ENCODE measurements around the gene UBAC1. TPM values are rescaled to one million over a fixed set of nuclear protein-coding genes. Genes with fewer than 3 reads are reported as not detected.

Gene UBAC1
- total RNA-seq, 2 experiments from 2014 or later: 41.7 to 42.8 TPM

GRCh38 chr9:135963338-135963737 is 2.2 kb upstream of the UBAC1 start:
- H3K27me3 Mint-ChIP-seq: no peaks in the 10 kb centered on the region
- H3K4me1 Mint-ChIP-seq: peaks cover 35% of the 10 kb centered on the region
- H3K36me3 Mint-ChIP-seq (ENCODE audit: low read depth): no peaks in the 10 kb centered on the region
- CTCF ChIA-PET: interaction anchor here (0.7 kb wide), 1 partner anchor 50 kb away, joined by 3 read pairs; no protein-coding TSS in a partner anchor
- no peak for ATAC-seq
- no peaks in the 10 kb centered on the region for H3K9me3 Mint-ChIP-seq (ENCODE audit: low read depth)
- POLR2A ChIA-PET: no interaction called here
- no peak for DNase-seq
- H3K27ac Mint-ChIP-seq: no peak overlapping the region
- intact Hi-C loops (cut with DNase I, micrococcal nuclease): loop anchor here in 1 of 2 experiments (5.0 kb wide), 3 partner anchors 166 to 361 kb away; partner anchors contain the start of gene KCNT1
- H3K4me3 Mint-ChIP-seq: no peak overlapping the region

GRCh38 chr9:135962696-135963307 is 1.6 kb upstream of the UBAC1 start:
- intact Hi-C loops (cut with DNase I, micrococcal nuclease): loop anchor here in 1 of 2 experiments (5.0 kb wide), 3 partner anchors 166 to 361 kb away; partner anchors contain the start of gene KCNT1
- H3K27ac Mint-ChIP-seq: no peak overlapping the region
- peaks cover 36% of the 10 kb centered on the region for H3K4me1 Mint-ChIP-seq
- no peaks in the 10 kb centered on the region for H3K9me3 Mint-ChIP-seq (ENCODE audit: low read depth)
- no peak for ATAC-seq
- ChIA-PET CTCF (interaction anchor here (3.3 kb wide), 1 partner anchor 38 kb away, joined by 11 read pairs; no protein-coding TSS in a partner anchor), POLR2A (no interaction called here)
- no peaks in the 10 kb centered on the region for H3K27me3 Mint-ChIP-seq
- H3K36me3 Mint-ChIP-seq (ENCODE audit: low read depth): no peaks in the 10 kb centered on the region
- H3K4me3 Mint-ChIP-seq: peak overlapping the region; percentile 72
- no peak for DNase-seq

- DNase-seq (no peak), ATAC-seq (no peak)
- Mint-ChIP-seq H3K4me1 (peaks cover 32% of the 10 kb centered on the region), H3K36me3 (ENCODE audit: low read depth) (no peaks in the 10 kb centered on the region), H3K27me3 (no peaks in the 10 kb centered on the region), H3K27ac (peak overlapping the region; percentile 63), H3K4me3 (peak overlapping the region; percentile 72), H3K9me3 (ENCODE audit: low read depth) (no peaks in the 10 kb centered on the region)
- ChIA-PET CTCF (interaction anchor here (3.3 kb wide), 1 partner anchor 37 kb away, joined by 11 read pairs; no protein-coding TSS in a partner anchor), POLR2A (interaction anchor here (0.9 kb wide), 1 partner anchor 36 kb away, joined by 3 read pairs; no protein-coding TSS in a partner anchor)
- intact Hi-C loops (cut with DNase I, micrococcal nuclease): loop anchor here (1.0 to 5.0 kb wide), 21 partner anchors 23 to 1798 kb away; partner anchors contain the start of genes TMEM250 (in 2 of the 2), CAMSAP1 (in 1 of the 2), DNLZ (in 1 of the 2) and ENTR1 (in 1 of the 2)
Measured at GRCh38 chr9:135961811-135962695, 880 bp upstream of the UBAC1 start.

GRCh38 chr9:135960411-135961276 is 529 bp downstream of the UBAC1 start:
- Mint-ChIP-seq H3K4me1 (peaks cover 32% of the 10 kb centered on the region), H3K9me3 (ENCODE audit: low read depth) (no peaks in the 10 kb centered on the region), H3K4me3 (peak overlapping the region; percentile 87), H3K27ac (peak overlapping the region; percentile 65), H3K36me3 (ENCODE audit: low read depth) (no peaks in the 10 kb centered on the region), H3K27me3 (no peaks in the 10 kb centered on the region)
- intact Hi-C loops (cut with DNase I, micrococcal nuclease): loop anchor here (1.0 to 5.0 kb wide), 21 partner anchors 21 to 1796 kb away; partner anchors contain the start of genes TMEM250 (in 2 of the 2), CAMSAP1 (in 1 of the 2), DNLZ (in 1 of the 2) and ENTR1 (in 1 of the 2)
- ATAC-seq: no peak
- DNase-seq: no peak
- ChIA-PET CTCF (interaction anchor here (0.6 to 3.3 kb wide), 4 partner anchors 10 to 1476 kb away, joined by 3 to 11 read pairs (median 3); no protein-coding TSS in a partner anchor), POLR2A (interaction anchor here (0.7 to 0.9 kb wide), 2 partner anchors 33 to 35 kb away, joined by 3 to 4 read pairs; no protein-coding TSS in a partner anchor)

GRCh38 chr9:135959814-135960213 is 1.4 kb downstream of the UBAC1 start:
- intact Hi-C loops (cut with DNase I, micrococcal nuclease): loop anchor here (2.0 to 5.0 kb wide), 7 partner anchors 33 to 459 kb away; partner anchors contain the start of genes KCNT1 (in 1 of the 2) and MRPS2 (in 1 of the 2)
- peak overlapping the region; percentile 87 for H3K4me3 Mint-ChIP-seq

GRCh38 chr9:135958485-135958884 is 2.7 kb downstream of the UBAC1 start:
- POLR2A ChIA-PET: interaction anchor here (0.6 kb wide), 1 partner anchor 48 kb away, joined by 3 read pairs; no protein-coding TSS in a partner anchor
- intact Hi-C loops (cut with DNase I, micrococcal nuclease): no loop called here
- H3K27me3 Mint-ChIP-seq: no peaks in the 10 kb centered on the region
- peaks cover 32% of the 10 kb centered on the region for H3K4me1 Mint-ChIP-seq
- no peaks in the 10 kb centered on the region for H3K9me3 Mint-ChIP-seq (ENCODE audit: low read depth)
- DNase-seq (no peak), ATAC-seq (no peak)
- peaks cover 10% of the 10 kb centered on the region for H3K36me3 Mint-ChIP-seq (ENCODE audit: low read depth)
- CTCF ChIA-PET: no interaction called here
- H3K27ac Mint-ChIP-seq: no peak overlapping the region
- no peak overlapping the region for H3K4me3 Mint-ChIP-seq

More at GRCh38 chr9:135959814-135960213, 1.4 kb downstream of the UBAC1 start:
- Mint-ChIP-seq H3K4me1 (peaks cover 32% of the 10 kb centered on the region), H3K27me3 (no peaks in the 10 kb centered on the region), H3K9me3 (ENCODE audit: low read depth) (no peaks in the 10 kb centered on the region), H3K36me3 (ENCODE audit: low read depth) (peaks cover 3% of the 10 kb centered on the region), H3K27ac (peak overlapping the region; percentile 53)
- DNase-seq (no peak), ATAC-seq (no peak)
- POLR2A ChIA-PET: no interaction called here
- CTCF ChIA-PET: interaction anchor here (0.6 to 3.3 kb wide), 3 partner anchors 10 to 1477 kb away, joined by 3 to 11 read pairs (median 3); no protein-coding TSS in a partner anchor

- H3K4me1 Mint-ChIP-seq: peaks cover 28% of the 10 kb centered on the region
- no peak overlapping the region for H3K4me3 Mint-ChIP-seq
- peaks cover 16% of the 10 kb centered on the region for H3K36me3 Mint-ChIP-seq (ENCODE audit: low read depth)
- no peaks in the 10 kb centered on the region for H3K9me3 Mint-ChIP-seq (ENCODE audit: low read depth)
- no peak for DNase-seq
- ChIA-PET POLR2A (no interaction called here), CTCF (interaction anchor here (1.0 kb wide), 1 partner anchor 94 kb away, joined by 3 read pairs; no protein-coding TSS in a partner anchor)
- intact Hi-C loops (cut with DNase I, micrococcal nuclease): no loop called here
- H3K27ac Mint-ChIP-seq: no peak overlapping the region
- H3K27me3 Mint-ChIP-seq: no peaks in the 10 kb centered on the region
- ATAC-seq: no peak
Measured at GRCh38 chr9:135957431-135957830, 3.7 kb downstream of the UBAC1 start.

GRCh38 chr9:135956802-135957174 is 4.4 kb downstream of the UBAC1 start:
- DNase-seq: no peak
- peaks cover 21% of the 10 kb centered on the region for H3K4me1 Mint-ChIP-seq
- intact Hi-C loops (cut with DNase I, micrococcal nuclease): no loop called here
- H3K27me3 Mint-ChIP-seq: no peaks in the 10 kb centered on the region
- ChIA-PET POLR2A (no interaction called here), CTCF (no interaction called here)
- ATAC-seq: no peak
- peaks cover 22% of the 10 kb centered on the region for H3K36me3 Mint-ChIP-seq (ENCODE audit: low read depth)
- no peak overlapping the region for H3K4me3 Mint-ChIP-seq
- no peak overlapping the region for H3K27ac Mint-ChIP-seq
- H3K9me3 Mint-ChIP-seq (ENCODE audit: low read depth): no peaks in the 10 kb centered on the region

GRCh38 chr9:135955934-135956801 is 5.0 kb downstream of the UBAC1 start:
- POLR2A ChIA-PET: no interaction called here
- no peaks in the 10 kb centered on the region for H3K27me3 Mint-ChIP-seq
- H3K4me1 Mint-ChIP-seq: peaks cover 16% of the 10 kb centered on the region
- ATAC-seq: no peak
- peaks cover 23% of the 10 kb centered on the region for H3K36me3 Mint-ChIP-seq (ENCODE audit: low read depth)
- no peak overlapping the region for H3K27ac Mint-ChIP-seq
- CTCF ChIA-PET: no interaction called here
- intact Hi-C loops (cut with DNase I, micrococcal nuclease): no loop called here
- no peaks in the 10 kb centered on the region for H3K9me3 Mint-ChIP-seq (ENCODE audit: low read depth)
- DNase-seq: no peak
- no peak overlapping the region for H3K4me3 Mint-ChIP-seq

- no peak overlapping the region for H3K4me3 Mint-ChIP-seq
- H3K9me3 Mint-ChIP-seq (ENCODE audit: low read depth): no peaks in the 10 kb centered on the region
- ChIA-PET POLR2A (no interaction called here), CTCF (no interaction called here)
- ATAC-seq: no peak
- H3K4me1 Mint-ChIP-seq: peaks cover 4% of the 10 kb centered on the region
- no peak for DNase-seq
- H3K36me3 Mint-ChIP-seq (ENCODE audit: low read depth): peaks cover 31% of the 10 kb centered on the region
- intact Hi-C loops (cut with DNase I, micrococcal nuclease): no loop called here
- H3K27me3 Mint-ChIP-seq: no peaks in the 10 kb centered on the region
- no peak overlapping the region for H3K27ac Mint-ChIP-seq
Measured at GRCh38 chr9:135952664-135953206, 8.4 kb downstream of the UBAC1 start.

Data from activated CD4-positive, alpha-beta T cell treated with anti-CD3 and anti-CD28 coated beads for 36 hours (primary cell).